Tibial nerve (tissue), 4 donors: ENCODE results near the gene FSD1.

Experiments used
- CTCF ChIP-seq, 5 experiments: fragments of 200-600 bp in 3 of 5; fragments of 450-650 bp in 2 of 5; sonication (generic) in 3 of 5; IDR thresholded peaks; one replicate each; pipeline ENCODE4 v1.5.1; 2016 to 2019; ENCODE audit warnings: antibody characterized with exemption in 5 of 5, mild to moderate bottlenecking in 3 of 5, moderate library complexity in 2 of 5
- EP300 ChIP-seq, 2 donors: sonication (generic); formaldehyde crosslinking; IDR thresholded peaks; one replicate each; pipeline ENCODE4 v1.6.1; 2017; ENCODE audit warnings: antibody characterized with exemption in 2 of 2, mild to moderate bottlenecking in 1 of 2
- POLR2A ChIP-seq, 2 donors: fragments of 450-650 bp; IDR thresholded peaks; one replicate each; pipeline ENCODE4 v1.6.1; 2017; ENCODE audit warnings: antibody characterized with exemption in 2 of 2, mild to moderate bottlenecking in 2 of 2, moderate library complexity in 2 of 2

GRCh38 chr19:4279267-4279529, 25.2 kb upstream of the FSD1 start:
- no peak for TF ChIP-seq CTCF (IDR thresholded peaks at IDR 0.05)
- no peak for TF ChIP-seq POLR2A (IDR thresholded peaks at IDR 0.05)
- TF ChIP-seq EP300 (IDR thresholded peaks at IDR 0.05): no peak
